Activated CD4-positive, alpha-beta T cell treated with anti-CD3 and anti-CD28 coated beads, Interleukin-2, amount 50 U/mL, for 16 hours (primary cell): ENCODE results near the gene COQ2.
"Not testable (repeated sequence)": the region's sequence is repeated elsewhere in the genome, so short reads cannot be mapped to it uniquely, and the experiment has no call there.

Experiments used
- DNase-seq: peaks from one replicate; pipeline ENCODE4 v3.0.0-alpha.2; 2020

COQ2 gene

GRCh38 chr4:83284193-83285054 lies at the start of gene COQ2:
COQ2 (minus strand) TSS chr4:83284798; CDS start chr4:83284764, 34 bp downstream.
- peak; percentile 95 for DNase-seq

GRCh38 chr4:83331956-83332355 lies 47.4 kb upstream of the COQ2 start:
- no peak for DNase-seq

GRCh38 chr4:83329521-83330110 lies 45.0 kb upstream of the COQ2 start:
- no peak for DNase-seq

GRCh38 chr4:83328521-83329187 lies 44.1 kb upstream of the COQ2 start:
- DNase-seq: no peak

GRCh38 chr4:83326546-83326945 lies 41.9 kb upstream of the COQ2 start:
- no peak for DNase-seq

- DNase-seq: not testable (repeated sequence)
Observed at GRCh38 chr4:83325306-83325705, 40.7 kb upstream of the COQ2 start.

GRCh38 chr4:83323136-83323535 lies 38.5 kb upstream of the COQ2 start:
- DNase-seq: no peak

GRCh38 chr4:83320548-83320947 lies 36.0 kb upstream of the COQ2 start:
- DNase-seq: peak; percentile 52

- no peak for DNase-seq
Observed at GRCh38 chr4:83318666-83319065, 34.1 kb upstream of the COQ2 start.

GRCh38 chr4:83317671-83318070 lies 33.1 kb upstream of the COQ2 start:
- no peak for DNase-seq

- DNase-seq: no peak
Observed at GRCh38 chr4:83316459-83317165, 32.0 kb upstream of the COQ2 start.

- no peak for DNase-seq
Observed at GRCh38 chr4:83315341-83315870, 30.8 kb upstream of the COQ2 start.

GRCh38 chr4:83308672-83309071 lies 24.1 kb upstream of the COQ2 start:
- DNase-seq: no peak

GRCh38 chr4:83307920-83308319 lies 23.3 kb upstream of the COQ2 start:
- no peak for DNase-seq

- no peak for DNase-seq
Observed at GRCh38 chr4:83305187-83305586, 20.6 kb upstream of the COQ2 start.

- DNase-seq: no peak
Observed at GRCh38 chr4:83297548-83298260, 13.1 kb upstream of the COQ2 start.

GRCh38 chr4:83293305-83294046 lies 8.9 kb upstream of the COQ2 start:
- no peak for DNase-seq

GRCh38 chr4:83290059-83290774 lies 5.6 kb upstream of the COQ2 start:
- not testable (repeated sequence) for DNase-seq

- not testable (repeated sequence) for DNase-seq
Observed at GRCh38 chr4:83288381-83288780, 3.8 kb upstream of the COQ2 start.

GRCh38 chr4:83285055-83285407 lies 433 bp upstream of the COQ2 start:
- DNase-seq: peak; percentile 46

- DNase-seq: no peak
Observed at GRCh38 chr4:83283181-83283580, 1.4 kb downstream of the COQ2 start.
